GM18873 (cell line): ENCODE measurements around the gene FMNL2.
"Not testable (repeated sequence)": the region's sequence is repeated elsewhere in the genome, so short reads cannot be mapped to it uniquely, and the experiment has no call there.

Experiments
- ATAC-seq: cut with Tn5 transposase; IDR thresholded peaks from one replicate; pipeline ENCODE4 v1.9.1; 2021; ENCODE audit warnings: mild to moderate bottlenecking, moderate library complexity, moderate number of reproducible peaks; ENCODE audit not compliant: unreplicated experiment, low FRiP score

Gene FMNL2

GRCh38 chr2:152372438-152372984 lies 37.5 kb downstream of the FMNL2 start:
- no peak for ATAC-seq

GRCh38 chr2:152375174-152375573 lies 40.2 kb downstream of the FMNL2 start:
- ATAC-seq: no peak

DNA sequence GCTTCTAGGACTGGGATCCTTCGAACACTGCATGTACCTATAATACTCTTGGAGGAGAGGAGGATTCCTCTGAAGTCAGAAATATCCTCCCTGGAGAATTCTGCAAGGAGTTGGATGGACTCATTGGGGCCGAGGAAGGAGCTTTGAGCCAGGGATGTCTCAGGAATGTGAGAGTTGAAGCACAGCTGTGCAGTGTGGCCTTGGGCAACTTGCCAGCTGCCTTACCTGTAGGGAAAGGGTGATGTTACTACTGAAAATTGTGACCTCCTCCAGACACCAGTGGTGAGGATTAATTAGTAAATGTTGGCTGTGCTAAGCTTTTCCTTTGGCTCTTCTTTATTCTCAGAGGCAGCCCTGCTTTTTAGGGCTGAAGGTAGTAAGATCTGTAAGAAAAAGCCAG lies 41.4 kb downstream of the FMNL2 start:
- ATAC-seq: no peak

GRCh38 chr2:152376968-152377367 lies 42.0 kb downstream of the FMNL2 start:
- no peak for ATAC-seq

DNA sequence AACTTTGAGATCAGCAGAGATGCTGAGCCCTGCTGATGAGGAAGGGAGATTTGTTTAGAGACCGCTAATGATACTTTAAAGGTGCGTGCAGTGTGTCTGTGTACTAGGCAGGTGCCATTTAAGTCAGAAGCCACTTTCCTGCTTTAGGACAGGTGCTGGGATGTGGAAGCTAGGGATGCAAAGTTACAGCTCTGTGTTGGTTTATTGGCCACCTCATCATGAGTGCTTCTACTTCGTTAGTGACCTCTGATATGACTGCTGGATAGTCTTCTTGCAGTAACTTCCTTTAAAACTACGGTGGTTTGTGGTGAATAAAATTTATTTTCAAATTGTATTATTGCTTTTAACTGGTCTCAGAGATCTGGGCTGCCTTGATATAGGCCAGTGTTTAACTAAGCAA lies 44.1 kb downstream of the FMNL2 start:
- ATAC-seq: no peak

DNA sequence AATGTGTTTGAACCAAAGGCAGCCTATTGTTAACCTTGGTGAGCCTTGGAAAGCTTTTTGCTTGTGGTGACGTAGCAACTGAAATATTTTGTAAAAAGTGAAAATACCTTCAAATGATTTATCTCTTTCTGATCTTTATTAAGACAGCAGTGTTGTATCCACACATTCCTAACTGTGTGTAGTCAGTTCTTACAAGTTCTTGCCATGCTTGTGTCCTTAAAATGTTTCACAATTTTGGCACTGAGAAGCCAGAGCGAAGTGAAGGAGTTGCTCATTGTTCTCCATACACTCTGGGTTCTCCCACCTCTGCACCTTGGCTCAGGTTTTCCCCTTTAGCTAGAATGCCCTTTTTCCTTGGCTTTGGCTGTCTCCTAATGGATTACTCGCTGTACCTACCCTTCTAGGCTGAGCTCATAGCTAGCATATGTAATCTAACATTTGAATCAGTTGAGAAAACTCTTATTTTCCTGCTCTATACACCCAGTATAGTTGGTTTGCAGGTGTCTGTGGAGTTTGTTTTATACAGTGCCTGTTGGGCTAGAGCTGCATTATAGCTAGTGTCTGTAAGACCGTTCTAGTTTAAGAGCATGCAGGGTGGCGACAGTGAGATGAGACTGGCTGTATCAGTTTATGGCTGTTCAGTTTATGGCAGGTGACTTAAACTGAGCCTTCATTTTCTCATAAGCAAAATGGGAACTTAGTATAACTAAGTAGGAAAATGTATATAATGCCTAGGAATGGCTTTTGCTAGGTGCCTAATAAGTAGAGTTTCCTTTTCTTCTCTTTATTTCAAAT lies 45.5 kb downstream of the FMNL2 start:
- ATAC-seq: no peak

DNA sequence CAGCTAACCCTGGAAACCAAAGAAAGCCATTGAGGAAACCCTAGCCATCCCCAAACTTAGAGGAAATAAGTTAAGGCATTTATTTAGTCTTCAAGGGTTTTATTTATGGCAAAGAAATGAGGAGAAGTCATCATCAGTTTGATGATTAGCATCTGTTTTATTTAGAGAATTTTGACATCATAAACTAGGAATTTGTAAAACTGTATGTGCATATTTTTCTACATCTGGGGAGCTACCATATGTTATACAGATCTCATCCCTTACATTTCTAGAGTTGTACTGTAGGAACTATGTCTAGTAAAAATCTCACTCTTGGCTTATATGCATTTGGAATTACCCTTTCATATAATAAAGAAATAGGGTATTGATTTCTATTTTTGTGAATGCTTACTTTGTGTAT lies 48.7 kb downstream of the FMNL2 start:
- no peak for ATAC-seq

DNA sequence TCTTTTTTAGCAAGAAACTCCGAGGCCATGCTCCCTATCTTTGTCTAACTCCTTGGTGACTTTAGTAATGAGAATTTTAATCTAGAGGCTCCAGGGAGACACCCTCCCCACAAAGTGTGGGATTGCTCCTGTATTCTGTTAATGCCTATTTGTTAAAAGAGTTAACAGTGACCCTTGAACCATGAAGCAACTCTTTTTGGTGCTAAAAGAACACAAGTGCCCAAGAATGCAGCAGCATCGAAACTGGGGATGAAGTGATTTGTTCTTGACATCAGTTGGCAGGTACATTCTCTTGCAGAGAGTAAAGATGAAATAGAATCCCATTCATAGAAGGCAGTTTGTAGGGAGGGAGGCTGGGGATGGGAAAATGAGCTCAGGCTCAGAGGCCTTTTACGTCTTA lies 50.0 kb downstream of the FMNL2 start:
- ATAC-seq: no peak

DNA sequence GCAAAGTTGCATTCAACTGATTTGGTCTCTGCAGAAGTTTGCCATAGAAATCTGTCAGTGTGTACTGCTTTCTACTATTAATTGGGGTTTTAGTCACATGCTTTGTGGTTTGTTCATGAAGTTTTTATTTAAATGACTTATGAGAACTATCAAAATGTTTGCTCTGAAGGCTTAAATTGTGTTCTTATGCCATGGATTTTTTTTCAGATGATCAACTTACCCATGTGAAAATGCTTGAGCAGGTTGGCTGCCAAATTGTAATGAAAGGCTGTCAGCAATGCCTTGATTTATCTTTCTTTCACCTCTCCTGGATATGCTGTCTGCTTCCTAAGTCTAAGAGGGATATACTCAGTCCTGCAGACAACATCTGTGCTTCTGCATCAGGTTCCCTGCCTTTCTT lies 50.7 kb downstream of the FMNL2 start:
- ATAC-seq: no peak

- ATAC-seq: peak; percentile 61
Observed at GRCh38 chr2:152386266-152386665, 51.3 kb downstream of the FMNL2 start.

DNA sequence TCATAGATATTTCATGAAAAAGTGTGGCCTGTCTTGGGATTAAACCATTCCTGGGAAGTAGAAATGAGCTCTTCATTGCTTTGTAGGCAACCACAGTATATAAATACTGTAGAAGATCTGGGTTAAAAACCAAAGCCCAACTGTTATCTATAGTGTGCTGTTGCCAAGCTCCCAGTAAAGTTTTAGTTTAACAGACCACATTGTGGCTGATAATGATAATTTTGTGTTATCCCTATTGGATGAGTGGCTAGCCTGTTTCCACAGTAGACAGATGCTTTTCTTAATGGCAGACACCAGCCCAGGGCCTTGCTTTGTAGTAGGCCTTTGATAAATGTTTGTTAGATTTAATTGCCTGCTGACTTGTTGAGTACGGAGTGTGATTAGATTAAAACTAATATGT lies 52.1 kb downstream of the FMNL2 start:
- ATAC-seq: no peak

DNA sequence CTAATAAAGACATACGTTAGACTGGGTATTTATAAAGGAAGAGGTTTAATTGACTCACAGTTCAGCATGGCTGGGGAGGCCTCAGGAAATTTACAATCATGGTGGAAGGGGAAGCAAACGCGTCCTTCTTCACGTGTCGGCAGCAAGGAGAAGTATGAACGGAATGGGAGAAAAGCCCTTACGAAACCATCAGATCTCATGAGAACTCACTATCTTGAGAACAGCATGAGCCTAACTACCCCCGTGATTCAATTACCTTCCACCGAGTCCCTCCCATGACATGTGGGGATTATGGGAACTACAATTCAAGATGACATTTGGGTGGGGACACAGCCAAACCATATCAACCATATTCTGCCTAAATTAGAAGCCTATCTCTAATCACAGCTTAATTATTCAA lies 53.3 kb downstream of the FMNL2 start:
- ATAC-seq: not testable (repeated sequence)

- no peak for ATAC-seq
Observed at GRCh38 chr2:152389483-152389882, 54.5 kb downstream of the FMNL2 start.

DNA sequence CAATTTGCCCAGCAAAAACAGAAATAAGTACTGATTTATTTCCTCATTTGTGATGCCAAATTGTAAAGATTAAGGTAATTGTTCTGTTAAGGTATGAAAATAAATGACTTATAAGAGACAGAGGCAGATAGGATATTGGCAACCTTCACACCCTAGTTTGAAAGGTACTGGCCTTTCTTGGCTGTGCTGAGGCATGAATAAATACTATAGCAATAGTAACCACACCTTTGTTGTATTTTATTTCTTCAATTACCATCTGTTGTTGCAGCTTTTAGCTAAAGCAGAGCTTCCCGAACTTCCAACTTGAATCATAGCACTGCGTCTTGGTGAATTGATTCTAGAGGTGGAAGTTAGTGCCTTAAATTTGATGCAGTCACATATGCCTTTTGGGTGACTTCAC lies 55.9 kb downstream of the FMNL2 start:
- ATAC-seq: no peak

DNA sequence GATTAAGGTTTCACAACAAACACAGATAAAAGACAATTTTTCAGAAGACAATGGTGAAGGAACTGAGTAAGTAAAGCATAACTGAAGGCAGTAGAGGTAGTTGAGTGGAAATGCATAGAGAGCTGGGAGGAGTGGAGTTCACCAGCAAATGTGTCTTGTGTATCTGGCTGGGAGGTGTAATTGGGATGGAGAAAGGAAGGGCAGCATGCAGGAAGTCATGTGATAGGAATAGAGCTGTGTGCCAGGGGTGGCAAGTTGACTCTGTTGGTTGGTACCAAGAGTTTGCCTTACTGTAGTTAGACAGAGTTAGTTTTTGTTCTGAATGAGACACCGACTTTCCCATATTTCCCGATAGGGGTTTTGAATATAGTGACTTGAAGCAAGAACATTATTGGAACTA lies 56.3 kb downstream of the FMNL2 start:
- ATAC-seq: no peak

DNA sequence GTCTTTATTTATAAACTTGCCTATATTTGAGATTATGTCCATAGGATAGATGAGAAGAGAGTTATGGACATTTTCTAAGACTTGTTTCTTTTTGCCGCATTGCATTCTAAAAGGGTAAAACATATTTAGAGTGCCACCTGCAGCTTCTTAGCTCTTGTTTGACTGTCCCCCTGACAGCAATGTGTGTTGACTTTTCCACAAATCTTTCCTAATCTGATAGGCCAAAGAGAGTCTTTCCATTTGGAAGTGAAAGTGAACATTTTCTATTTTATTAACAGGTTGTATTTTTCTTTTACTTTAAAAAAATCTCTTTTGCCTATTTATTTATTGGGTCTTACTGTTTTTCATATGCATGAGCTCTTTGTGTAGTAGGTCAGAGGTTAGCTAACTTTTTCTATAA lies 58.4 kb downstream of the FMNL2 start:
- ATAC-seq: no peak

GRCh38 chr2:152394326-152394725 lies 59.4 kb downstream of the FMNL2 start:
- ATAC-seq: no peak

- ATAC-seq: no peak
Observed at GRCh38 chr2:152395103-152395502, 60.1 kb downstream of the FMNL2 start.

- ATAC-seq: no peak
Observed at GRCh38 chr2:152395572-152395971, 60.6 kb downstream of the FMNL2 start.

- ATAC-seq: no peak
Observed at GRCh38 chr2:152396051-152396511, 61.1 kb downstream of the FMNL2 start.

DNA sequence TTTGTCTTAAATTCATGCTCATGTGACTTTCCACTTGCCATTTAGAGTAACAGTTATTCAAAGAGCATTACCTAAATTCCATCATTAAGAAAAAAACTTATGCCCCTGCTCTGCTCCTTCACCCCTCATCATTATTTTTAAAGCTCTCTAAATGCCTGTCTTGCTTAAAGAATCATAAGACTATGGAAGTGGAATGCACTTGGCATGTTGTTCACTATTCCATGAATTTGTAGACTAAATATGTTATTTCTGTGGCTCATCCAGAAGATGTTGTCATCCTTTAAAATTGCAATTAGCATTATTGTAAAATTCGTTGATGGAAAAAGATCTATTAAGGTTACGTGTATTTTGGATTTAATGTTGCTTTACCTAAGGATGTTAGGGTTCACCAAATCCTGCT lies 61.8 kb downstream of the FMNL2 start:
- no peak for ATAC-seq

DNA sequence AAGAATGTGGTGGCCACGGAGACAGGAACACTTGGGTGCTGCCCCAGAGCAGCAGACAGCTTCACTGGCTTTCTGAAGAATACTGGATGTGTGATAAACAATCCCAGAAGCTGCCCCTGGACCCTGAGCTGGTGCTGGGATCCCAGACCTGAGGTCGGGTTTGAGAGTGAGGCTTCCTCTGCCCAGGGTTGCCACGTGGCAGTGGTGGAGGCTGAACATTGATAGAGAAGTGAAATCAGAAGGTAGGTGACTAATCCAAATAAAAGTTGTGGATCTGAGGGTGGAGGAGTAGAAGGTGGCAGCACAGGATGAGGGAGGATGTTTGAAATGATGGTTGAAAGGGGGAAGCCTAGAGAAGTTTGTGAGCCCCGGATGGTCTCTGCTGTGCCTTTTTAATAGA lies 64.0 kb downstream of the FMNL2 start:
- ATAC-seq: no peak
